ENCODE data around the gene CLEC4G.

GRCh38 chr19:7682175-7682855 lies 49.6 kb downstream of the CLEC4G start:
- TF ChIP-seq POLR2AphosphoS2 (IDR thresholded peaks at IDR 0.05; ENCODE audit: low read length) (no peak), CBFA2T2 (conservative IDR thresholded peaks at IDR 0.05) (no peak), NFRKB (IDR thresholded peaks at IDR 0.05; ENCODE audit: low read depth) (no peak), POLR2A (conservative IDR thresholded peaks at IDR 0.05) (no peak), HSF4 (CRISPR knock-in tag; IDR thresholded peaks at IDR 0.05; ENCODE audit: borderline replicate concordance) (no peak), EZH2 (IDR thresholded peaks at IDR 0.05; ENCODE audit: borderline replicate concordance, low read depth, low read length) (no peak), EP300 (IDR thresholded peaks at IDR 0.05; ENCODE audit: low read length) (no peak), ZNF263 (CRISPR knock-in tag; IDR thresholded peaks at IDR 0.05; ENCODE audit: borderline replicate concordance) (no peak), ZNF224 (CRISPR knock-in tag; IDR thresholded peaks at IDR 0.05) (no peak)
